Muscle of back (tissue), 11 donors: ENCODE data around the gene RNF220. TPM values are rescaled to one million over a fixed set of nuclear protein-coding genes. Genes with fewer than 3 reads are reported as not detected.

ENCODE experiments used
- DNase-seq, 3 donors: peaks; one replicate each; pipeline versions ENCODE4 v3.0.0 to v3.0.0-alpha.2; 2013
- polyA plus RNA-seq, 10 donors: library from polyadenylated mRNA; unstranded; fragments of 120-200 nt; gene quantifications; one replicate each; pipeline ENCODE4 v1.2.1, GENCODE V29; 2013; ENCODE audit not compliant: insufficient read length in 10 of 10

Gene RNF220
- polyA plus RNA-seq, 10 donors: 42.6 to 70.8 (median 54.1) TPM

- DNase-seq: no peak
These were observed 204.9 kb downstream of the RNF220 start for GRCh38 chr1:44609768-44610526.

- no peak for DNase-seq
These were observed 205.6 kb downstream of the RNF220 start for GRCh38 chr1:44610527-44611148.

DNA sequence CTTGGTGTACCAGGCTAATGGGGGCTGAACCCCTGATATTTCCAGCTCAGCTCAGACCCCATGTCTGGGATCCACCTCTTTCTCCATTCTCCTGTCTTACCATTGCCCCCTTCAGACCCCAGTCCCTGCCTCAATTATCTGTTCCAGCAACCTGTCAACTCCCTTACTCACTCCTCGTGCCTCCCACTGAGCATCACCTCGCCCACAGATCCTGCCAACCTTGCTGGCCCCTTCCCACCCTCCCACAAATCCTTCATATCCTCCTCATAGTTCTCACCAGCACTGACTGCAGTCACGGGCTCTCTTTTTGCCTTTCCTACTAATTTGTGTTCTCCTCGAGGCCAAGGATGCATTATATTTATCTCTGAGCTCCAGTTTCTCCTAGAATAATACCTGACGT is 206.4 kb downstream of the RNF220 start:
- DNase-seq: no peak

DNA sequence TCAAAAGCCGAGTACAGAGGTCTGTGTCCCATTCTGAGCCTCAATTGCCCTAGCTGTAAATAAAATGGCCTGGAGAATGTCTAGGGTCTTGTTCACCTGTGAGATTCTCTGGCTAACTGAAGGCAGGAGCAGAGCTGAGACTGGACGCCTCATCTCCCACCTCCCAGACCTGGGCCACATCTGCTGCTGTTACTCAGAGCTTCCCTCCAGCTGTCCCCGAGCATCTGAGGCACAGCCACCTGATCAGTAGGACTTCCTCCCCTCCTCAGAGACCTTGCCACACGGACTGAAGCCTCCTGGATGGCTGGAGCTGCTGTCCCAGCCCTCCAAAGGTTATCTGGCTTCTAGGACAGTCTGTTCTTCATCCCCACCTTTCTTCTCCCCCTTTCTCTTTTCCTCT is 206.8 kb downstream of the RNF220 start:
- no peak for DNase-seq

DNA sequence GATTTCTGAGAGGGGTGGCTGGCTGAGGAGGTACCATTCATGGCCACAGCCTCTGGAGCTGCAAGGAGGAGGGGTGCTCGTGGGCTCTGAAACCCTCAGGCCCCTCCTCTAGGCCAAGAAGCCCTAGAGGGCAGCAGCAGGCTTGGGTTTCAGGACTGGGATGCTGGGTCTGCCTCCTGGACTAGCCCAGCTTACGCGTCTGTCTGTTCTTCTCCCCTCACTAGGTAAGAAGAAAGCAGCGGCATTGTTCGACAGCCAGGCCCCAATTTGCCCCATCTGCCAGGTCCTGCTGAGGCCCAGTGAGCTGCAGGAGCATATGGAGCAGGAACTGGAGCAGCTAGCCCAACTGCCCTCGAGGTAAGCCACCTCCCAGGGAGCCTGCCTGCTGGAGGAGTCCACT is 208.9 kb downstream of the RNF220 start:
- no peak for DNase-seq

- no peak for DNase-seq
These were observed 211.4 kb downstream of the RNF220 start for GRCh38 chr1:44616284-44616990.

DNA sequence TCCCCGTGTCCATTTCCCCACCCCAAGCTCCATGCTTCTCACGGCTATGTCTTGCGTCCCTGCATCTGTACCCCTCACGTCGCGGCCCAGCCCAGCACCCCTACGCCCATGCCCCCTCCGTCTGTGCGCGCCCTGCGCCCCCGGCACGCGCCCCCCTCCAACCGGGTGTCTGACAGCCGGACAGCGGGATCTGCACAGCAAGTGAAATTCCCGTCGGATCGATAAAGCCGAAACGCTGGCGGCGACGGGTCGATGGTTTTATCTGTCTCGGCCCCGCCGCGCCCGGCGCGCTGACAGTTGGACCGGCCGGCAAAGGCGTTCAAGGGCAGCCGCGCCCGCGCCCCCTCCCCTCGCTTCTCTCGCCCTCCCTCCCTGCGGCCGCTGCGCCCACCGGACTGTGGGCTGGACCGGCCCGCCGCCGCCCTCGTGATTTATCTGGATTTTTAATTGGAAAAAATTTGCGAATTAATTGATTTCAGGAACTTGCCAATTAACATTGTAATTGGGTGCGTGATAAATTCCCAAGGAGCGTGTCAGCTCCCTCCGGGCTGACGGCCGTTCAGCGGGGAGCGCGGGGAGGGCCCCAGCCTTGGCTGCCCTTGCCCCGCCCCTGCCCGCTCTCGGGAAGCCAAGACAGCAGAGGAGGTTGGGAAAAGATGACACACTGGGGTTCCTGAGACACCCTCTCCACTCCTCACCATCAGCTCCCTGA is 212.1 kb downstream of the RNF220 start:
- DNase-seq: no peak

- no peak for DNase-seq
These were observed 212.6 kb downstream of the RNF220 start for GRCh38 chr1:44617703-44618029.

DNA sequence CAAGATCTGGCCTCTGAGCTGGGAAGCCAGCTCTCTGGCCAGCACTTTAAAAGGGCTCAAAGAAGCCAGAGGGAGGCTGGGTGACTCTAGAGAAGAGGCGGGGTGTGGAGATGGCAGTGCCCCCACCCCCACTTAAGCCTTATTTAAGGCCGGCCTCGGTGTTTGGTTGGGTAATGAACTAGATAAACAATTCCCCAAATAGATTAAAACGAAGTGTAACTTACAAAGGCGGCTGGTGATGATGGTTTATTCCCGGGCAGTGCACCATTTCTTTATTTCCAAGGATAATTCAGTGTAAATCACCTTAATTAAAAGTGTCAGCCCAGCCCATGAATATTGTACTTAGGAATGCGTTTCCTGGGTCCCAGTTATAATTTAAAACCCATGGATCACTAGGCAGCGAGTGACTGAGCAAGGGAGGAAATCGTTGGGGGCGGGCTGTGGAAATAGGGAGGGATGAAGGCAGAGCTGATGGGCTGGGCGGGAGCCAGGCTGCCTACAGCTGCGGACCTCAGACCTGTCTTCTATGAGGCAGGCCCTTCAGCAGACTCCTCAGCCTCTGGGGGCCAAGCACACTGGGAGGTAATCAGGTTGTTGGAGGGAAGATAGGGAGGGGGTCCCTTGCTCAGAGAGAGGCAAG is 214.3 kb downstream of the RNF220 start:
- peak in 2 of 3 donors; percentile 37 to 66 for DNase-seq

- DNase-seq: no peak
These were observed 215.0 kb downstream of the RNF220 start for GRCh38 chr1:44620072-44620471.

- DNase-seq: peak in 1 of 3 donors; percentile 41
These were observed 216.8 kb downstream of the RNF220 start for GRCh38 chr1:44621841-44622286.

DNA sequence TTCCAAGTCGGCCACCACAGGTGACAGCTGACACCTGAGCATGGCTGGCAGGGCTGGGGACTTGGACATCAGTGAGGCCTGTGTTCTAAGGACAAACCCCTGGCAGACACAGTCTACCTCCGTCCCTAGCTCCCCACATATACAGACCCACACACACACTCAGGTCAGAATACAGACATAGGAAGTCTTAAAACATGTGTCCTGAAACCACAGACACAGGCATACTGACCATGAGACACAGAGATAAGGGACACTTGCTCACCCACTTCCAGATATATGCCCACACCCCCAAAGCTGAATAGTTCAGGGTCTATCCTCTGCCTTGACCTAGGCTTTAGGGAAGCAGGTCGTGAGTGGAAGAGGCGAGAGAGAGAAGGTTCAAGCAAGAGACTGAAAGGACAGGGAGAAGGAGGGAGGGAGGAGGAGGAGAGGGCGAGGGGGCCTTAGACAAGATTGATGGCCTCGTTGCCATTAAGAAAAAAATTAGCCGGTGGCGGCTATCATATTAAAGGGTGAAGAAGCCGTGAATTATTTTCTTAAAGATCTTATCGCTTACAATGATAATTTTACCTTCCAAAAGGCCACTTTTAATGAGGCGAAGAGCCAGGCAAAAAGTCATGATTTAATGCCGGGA is 219.3 kb downstream of the RNF220 start:
- DNase-seq: no peak

DNA sequence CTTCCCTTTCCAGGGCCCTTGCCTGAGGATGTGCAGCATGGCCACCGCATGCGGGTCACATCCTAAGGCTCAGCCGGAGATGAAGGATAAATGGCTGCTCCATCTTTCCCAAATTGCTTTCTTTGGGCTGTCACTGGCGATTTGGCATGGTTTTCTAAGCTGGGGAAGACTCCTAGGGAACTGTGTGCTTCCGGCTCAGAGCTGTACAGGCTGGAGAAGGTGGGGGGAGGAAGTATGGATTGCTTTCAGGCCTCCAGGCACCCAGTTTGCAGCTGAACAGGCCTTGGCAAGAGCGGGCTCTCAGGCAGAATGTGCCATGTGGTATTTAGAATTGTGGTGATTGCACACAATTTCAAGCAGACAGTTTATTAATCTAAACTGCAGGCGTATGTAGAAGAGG is 220.3 kb downstream of the RNF220 start:
- DNase-seq: no peak

GRCh38 chr1:44628962-44629756 is 224.1 kb downstream of the RNF220 start:
- DNase-seq: peak in 1 of 3 donors; percentile 68

DNA sequence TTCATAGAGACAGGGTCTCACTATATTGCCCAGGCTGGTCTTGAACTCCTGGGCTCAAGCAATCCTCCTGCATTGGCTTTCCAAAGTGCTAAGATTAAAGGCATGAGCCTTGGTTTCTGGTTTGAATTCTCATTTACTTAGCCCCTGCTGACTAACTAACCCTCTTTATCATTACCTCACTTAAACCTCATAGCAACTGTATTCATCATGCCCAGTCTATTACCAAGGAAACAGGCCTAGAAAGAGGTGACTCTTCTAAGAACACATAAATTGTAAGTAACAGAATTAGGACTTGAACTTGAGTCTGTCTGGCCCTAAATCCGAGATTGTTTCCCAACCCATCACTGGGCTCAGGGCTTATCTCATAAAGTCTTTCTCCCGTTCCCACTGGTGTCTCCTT is 225.1 kb downstream of the RNF220 start:
- DNase-seq: no peak

DNA sequence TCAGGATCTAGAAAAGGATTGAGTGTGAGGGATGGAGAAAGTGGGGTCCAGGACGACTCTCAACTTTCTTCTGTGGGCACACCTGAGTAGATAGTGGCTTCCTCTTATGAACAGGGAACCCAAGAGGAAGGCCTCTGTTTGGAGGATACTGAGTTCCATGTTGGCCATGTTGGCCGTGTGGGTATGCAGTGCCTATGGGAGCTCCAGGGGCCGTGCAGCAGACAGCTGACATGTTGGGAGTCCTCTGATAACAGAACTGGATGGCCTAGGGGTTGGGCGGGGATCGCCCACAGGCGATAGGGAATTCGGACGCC is 226.2 kb downstream of the RNF220 start:
- no peak for DNase-seq

GRCh38 chr1:44631647-44632539 is 226.8 kb downstream of the RNF220 start:
- peak; percentile 86 to 96 (median 89) for DNase-seq

GRCh38 chr1:44632598-44632997 is 227.5 kb downstream of the RNF220 start:
- no peak for DNase-seq

DNA sequence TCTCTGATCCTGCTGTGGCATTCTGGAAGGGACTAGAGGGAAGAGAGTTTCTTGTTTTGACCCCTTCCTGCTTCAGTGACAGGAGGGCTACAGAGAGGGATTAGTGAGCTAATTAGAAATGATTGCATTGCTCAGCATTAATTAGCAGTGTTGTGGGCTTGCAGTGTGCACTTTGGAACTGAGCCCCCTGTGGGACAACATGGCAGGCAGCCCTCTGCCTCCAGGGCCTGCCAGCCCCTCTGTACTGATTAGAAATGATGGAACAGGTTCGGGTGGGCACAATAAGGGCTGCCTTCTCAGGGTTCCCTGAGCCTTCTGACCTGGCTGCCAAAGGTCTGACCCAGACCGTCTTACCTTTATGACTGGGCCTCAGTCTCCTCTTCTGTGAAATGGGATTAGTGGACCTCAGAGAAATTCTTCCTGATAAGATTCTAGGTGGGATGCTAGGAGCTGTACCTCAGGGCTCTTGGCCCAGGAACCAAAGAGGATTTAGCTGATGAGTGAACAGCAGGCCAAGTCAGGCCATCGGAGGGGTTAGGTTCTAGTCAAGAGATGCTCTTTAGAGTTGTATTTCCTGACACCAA is 229.6 kb downstream of the RNF220 start:
- no peak for DNase-seq
